H9 (cell line): Measurements from ENCODE around the gene MRPS23. TPM values are rescaled to one million over a fixed set of nuclear protein-coding genes. Genes with fewer than 3 reads are reported as not detected.

Source experiments
- DNase-seq: peaks from one replicate; pipeline ENCODE4 v3.0.0-alpha.2; 2017
- H2AFZ ChIP-seq: one replicate; pipeline ENCODE4 v1.6.1; 2013; ENCODE audit warnings: mild to moderate bottlenecking, low read length, control low read depth, moderate library complexity
- H2AK5ac ChIP-seq: 2 replicates; pipeline ENCODE4 v1.6.1; 2013; ENCODE audit warnings: low read length, control low read depth, mixed read lengths; ENCODE audit not compliant: insufficient read length
- H2BK120ac ChIP-seq: one replicate; pipeline ENCODE4 v1.6.1; 2013; ENCODE audit warnings: low read depth, mild to moderate bottlenecking, low read length, control low read depth, inconsistent platforms; ENCODE audit not compliant: poor library complexity, severe bottlenecking
- H2BK12ac ChIP-seq: 2 replicates; pipeline ENCODE4 v1.6.1; 2013; ENCODE audit warnings: low read length, control low read depth, mixed read lengths, low read depth; ENCODE audit not compliant: insufficient read length
- H2BK15ac ChIP-seq: 2 replicates; pipeline ENCODE4 v1.6.1; 2013; ENCODE audit warnings: low read depth, low read length, control low read depth
- H2BK20ac ChIP-seq: one replicate; pipeline ENCODE4 v1.6.1; 2013; ENCODE audit warnings: low read depth, mild to moderate bottlenecking, low read length, control low read depth, inconsistent platforms; ENCODE audit not compliant: poor library complexity, severe bottlenecking
- H2BK5ac ChIP-seq: 2 replicates; pipeline ENCODE4 v1.6.1; 2013; ENCODE audit warnings: low read length, control low read depth, mixed read lengths; ENCODE audit not compliant: insufficient read length
- H3K14ac ChIP-seq: 2 replicates; pipeline ENCODE4 v1.6.1; 2013; ENCODE audit warnings: low read length, control low read depth; ENCODE audit not compliant: insufficient read depth
- H3K18ac ChIP-seq: 2 replicates; pipeline ENCODE4 v1.6.1; 2013; ENCODE audit warnings: low read depth, mild to moderate bottlenecking, mixed read lengths, low read length, control low read depth; ENCODE audit not compliant: insufficient read length
- H3K23ac ChIP-seq: 2 replicates; pipeline ENCODE4 v1.6.1; 2013; ENCODE audit warnings: low read length, control low read depth, mixed read lengths, low read depth; ENCODE audit not compliant: insufficient read length
- H3K23me2 ChIP-seq: 2 replicates; pipeline ENCODE4 v1.6.1; 2013; ENCODE audit warnings: low read depth, mild to moderate bottlenecking, mixed read lengths, low read length, control low read depth; ENCODE audit not compliant: insufficient read length, poor library complexity, severe bottlenecking
- H3K27ac ChIP-seq: 2 replicates; pipeline ENCODE4 v1.5.1; 2013; ENCODE audit warnings: low read length, control low read depth, mixed read lengths, low read depth; ENCODE audit not compliant: insufficient read length
- H3K27me3 ChIP-seq: 2 replicates; pipeline ENCODE4 v1.6.1; 2013; ENCODE audit warnings: low read length, control low read depth, inconsistent platforms; ENCODE audit not compliant: insufficient read depth
- H3K4ac ChIP-seq: 2 replicates; pipeline ENCODE4 v1.6.1; 2013; ENCODE audit warnings: low read depth, mild to moderate bottlenecking, control low read depth, inconsistent platforms, low read length, moderate library complexity
- H3K4me1 ChIP-seq: 2 replicates; pipeline ENCODE4 v1.6.1; 2013; ENCODE audit warnings: low read length, control low read depth, inconsistent platforms; ENCODE audit not compliant: insufficient read depth
- H3K4me2 ChIP-seq: 2 replicates; pipeline ENCODE4 v1.6.1; 2013; ENCODE audit warnings: low read length, control low read depth, mixed read lengths; ENCODE audit not compliant: insufficient read length, insufficient read depth
- H3K56ac ChIP-seq: 2 replicates; pipeline ENCODE4 v1.6.1; 2013; ENCODE audit warnings: low read depth, mild to moderate bottlenecking, mixed read lengths, low read length, control low read depth; ENCODE audit not compliant: insufficient read length
- H3K79me1 ChIP-seq: 2 replicates; pipeline ENCODE4 v1.6.1; 2013; ENCODE audit warnings: low read depth, mild to moderate bottlenecking, moderate library complexity, low read length, control low read depth, inconsistent platforms; ENCODE audit not compliant: insufficient read depth, poor library complexity, severe bottlenecking
- H3K79me2 ChIP-seq: 2 replicates; pipeline ENCODE4 v1.6.1; 2013; ENCODE audit warnings: low read length, control low read depth, inconsistent platforms; ENCODE audit not compliant: insufficient read depth
- H3K9ac ChIP-seq: 2 replicates; pipeline ENCODE4 v1.6.1; 2013; ENCODE audit warnings: low read length, control low read depth, mixed read lengths; ENCODE audit not compliant: insufficient read length; ENCODE audit errors: extremely low read depth
- H3K9me3 ChIP-seq: one replicate; pipeline ENCODE4 v1.6.1; 2013; ENCODE audit warnings: low read depth, low read length, inconsistent platforms; ENCODE audit not compliant: control insufficient read depth
- H3T11ph ChIP-seq: one replicate; pipeline ENCODE4 v1.6.1; 2013; ENCODE audit warnings: mild to moderate bottlenecking, low read length, control low read depth, inconsistent platforms
- H4K20me1 ChIP-seq: one replicate; pipeline ENCODE4 v1.6.1; 2013; ENCODE audit not compliant: control insufficient read depth, insufficient read length, insufficient read depth
- H4K5ac ChIP-seq: 2 replicates; pipeline ENCODE4 v1.6.1; 2013; ENCODE audit warnings: low read depth, mild to moderate bottlenecking, mixed read lengths, low read length, control low read depth; ENCODE audit not compliant: insufficient read length
- H4K8ac ChIP-seq: replicated peaks from 2 replicates; pipeline ENCODE4 v1.6.1; 2013; ENCODE audit warnings: low read length, control low read depth, mixed read lengths, low read depth; ENCODE audit not compliant: insufficient read length
- H4K91ac ChIP-seq: 2 replicates; pipeline ENCODE4 v1.6.1; 2013; ENCODE audit warnings: low read depth, mild to moderate bottlenecking, moderate library complexity, mixed read lengths, low read length, control low read depth; ENCODE audit not compliant: insufficient read length
- H3K27ac Mint-ChIP-seq, 3 experiments: 2 replicates in 2 of 3; 3 replicates in 1 of 3; pipeline ENCODE4 v1.8.0; 2020 to 2021; ENCODE audit warnings: mixed read lengths in 3 of 3, mild to moderate bottlenecking in 1 of 3, moderate library complexity in 1 of 3
- H3K27me3 Mint-ChIP-seq: 2 replicates; pipeline ENCODE4 v1.8.0; 2021; ENCODE audit warnings: low read depth, mild to moderate bottlenecking, moderate library complexity, mixed read lengths
- H3K36me3 Mint-ChIP-seq, 3 experiments: 2 replicates in 2 of 3; 3 replicates in 1 of 3; pipeline ENCODE4 v1.8.0; 2020 to 2021; ENCODE audit warnings: low read depth in 3 of 3, mixed read lengths in 3 of 3; ENCODE audit not compliant: insufficient read depth in 1 of 3
- H3K4me1 Mint-ChIP-seq, 2 experiments: 2 replicates each; pipeline ENCODE4 v1.8.0; 2020; ENCODE audit warnings: mixed read lengths in 2 of 2
- H3K4me3 Mint-ChIP-seq, 2 experiments: 2 replicates in 1 of 2; 3 replicates in 1 of 2; pipeline ENCODE4 v1.8.0; 2020 to 2021; ENCODE audit warnings: mild to moderate bottlenecking in 2 of 2, mixed read lengths in 2 of 2, moderate library complexity in 1 of 2
- H3K9me3 Mint-ChIP-seq, 2 experiments: 2 replicates in 1 of 2; 3 replicates in 1 of 2; pipeline ENCODE4 v1.8.0; 2020; ENCODE audit warnings: mild to moderate bottlenecking in 2 of 2, mixed read lengths in 2 of 2, moderate library complexity in 1 of 2
- WGBS: extraction: QIAGEN DNeasy Blood & Tissue Kit; methylation state at CpG from one replicate; pipeline ENCODE4 v1.1.7; 2013; ENCODE audit warnings: missing lambda C conversion rate, low lambda C conversion rate, mixed read lengths; ENCODE audit not compliant: insufficient read length; ENCODE audit errors: extremely low coverage; 5-methylcytosine and 5-hydroxymethylcytosine counted together
- long read RNA-seq: library from polyadenylated mRNA; unstranded; transcript quantifications from one replicate; pipeline ENCODE4 v2.0.0, GENCODE V29; 2020
- total RNA-seq: library from RNA; stranded (reverse); gene quantifications from 2 replicates; pipeline ENCODE4 v1.2.1, GENCODE V29; 2021
- TF ChIP-seq, protein P1 (sequence below): fragments of 200-600 bp; sonication (generic); conservative IDR thresholded peaks from 3 replicates; pipeline ENCODE4 v1.8.0; 2021; ENCODE audit warnings: antibody characterized with exemption, mild to moderate bottlenecking

The MRPS23 gene
- total RNA-seq, result 62.0 and 65.9 TPM in 2 replicates
- long read RNA-seq, full-length matches to known transcripts, result 103 of 113 reads
- long read RNA-seq, partial matches to known transcripts, result 0 of 113 reads
- long read RNA-seq, other reads (novel, unspliced or antisense), result 10 of 113 reads

- peak; percentile 100 for DNase-seq
- peak within 1 kb of the TSS; percentile 66; the same call in 1 of the 2 replicates for H3K14ac ChIP-seq
- H3K79me2 ChIP-seq, result no peaks in the 10 kb centered on the region; the same call in 1 of the 2 replicates
- H3K27ac Mint-ChIP-seq, result peak within 1 kb of the TSS; percentile 97 to 99 (median 99)
- no peak within 1 kb of the TSS for H2AK5ac ChIP-seq
- H4K5ac ChIP-seq, result peak within 1 kb of the TSS; percentile 33
- H4K8ac ChIP-seq, result no peak within 1 kb of the TSS
- peak within 1 kb of the TSS; percentile 52 for H3K18ac ChIP-seq
- no peak within 1 kb of the TSS for H2AFZ ChIP-seq
- no peaks in the 10 kb centered on the region for H3K9me3 ChIP-seq
- H3K56ac ChIP-seq, result no peak within 1 kb of the TSS
- H2BK20ac ChIP-seq, result no peak within 1 kb of the TSS
- H3K23me2 ChIP-seq, result peaks cover 6% of the 10 kb centered on the region
- peak within 1 kb of the TSS; percentile 82 for H3K4me2 ChIP-seq
- no peak within 1 kb of the TSS for H3K4ac ChIP-seq
- no peaks in the 10 kb centered on the region for H4K20me1 ChIP-seq
- no peak within 1 kb of the TSS for H3T11ph ChIP-seq
- H2BK5ac ChIP-seq, result no peak within 1 kb of the TSS
- peaks cover 16 to 33% (median 28%) of the 10 kb centered on the region in 3 experiments for H3K36me3 Mint-ChIP-seq
- H4K91ac ChIP-seq, result no peak within 1 kb of the TSS
- H3K27me3 ChIP-seq, result no peaks in the 10 kb centered on the region
- peak within 1 kb of the TSS; percentile 84 for H3K9ac ChIP-seq
- no peak within 1 kb of the TSS for H2BK120ac ChIP-seq
- H2BK12ac ChIP-seq, result no peak within 1 kb of the TSS
- H3K4me1 ChIP-seq, result no peaks in the 10 kb centered on the region
- peaks cover 24 to 30% of the 10 kb centered on the region in 2 experiments for H3K4me1 Mint-ChIP-seq
- H3K9me3 Mint-ChIP-seq, result no peaks in the 10 kb centered on the region; a peak in 1 of 5 replicates
- no peaks in the 10 kb centered on the region for H3K79me1 ChIP-seq
- H3K27ac ChIP-seq, result no peak within 1 kb of the TSS
- H3K27me3 Mint-ChIP-seq, result no peaks in the 10 kb centered on the region; the same call in 1 of the 2 replicates
- TF ChIP-seq, protein P1, sequence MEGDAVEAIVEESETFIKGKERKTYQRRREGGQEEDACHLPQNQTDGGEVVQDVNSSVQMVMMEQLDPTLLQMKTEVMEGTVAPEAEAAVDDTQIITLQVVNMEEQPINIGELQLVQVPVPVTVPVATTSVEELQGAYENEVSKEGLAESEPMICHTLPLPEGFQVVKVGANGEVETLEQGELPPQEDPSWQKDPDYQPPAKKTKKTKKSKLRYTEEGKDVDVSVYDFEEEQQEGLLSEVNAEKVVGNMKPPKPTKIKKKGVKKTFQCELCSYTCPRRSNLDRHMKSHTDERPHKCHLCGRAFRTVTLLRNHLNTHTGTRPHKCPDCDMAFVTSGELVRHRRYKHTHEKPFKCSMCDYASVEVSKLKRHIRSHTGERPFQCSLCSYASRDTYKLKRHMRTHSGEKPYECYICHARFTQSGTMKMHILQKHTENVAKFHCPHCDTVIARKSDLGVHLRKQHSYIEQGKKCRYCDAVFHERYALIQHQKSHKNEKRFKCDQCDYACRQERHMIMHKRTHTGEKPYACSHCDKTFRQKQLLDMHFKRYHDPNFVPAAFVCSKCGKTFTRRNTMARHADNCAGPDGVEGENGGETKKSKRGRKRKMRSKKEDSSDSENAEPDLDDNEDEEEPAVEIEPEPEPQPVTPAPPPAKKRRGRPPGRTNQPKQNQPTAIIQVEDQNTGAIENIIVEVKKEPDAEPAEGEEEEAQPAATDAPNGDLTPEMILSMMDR, result no peak
- H3K23ac ChIP-seq, result no peak within 1 kb of the TSS
- no peak within 1 kb of the TSS for H2BK15ac ChIP-seq
- peak within 1 kb of the TSS; percentile 99 for H3K4me3 Mint-ChIP-seq
- no CpG with 5 or more reads among the region's 57 CpGs for WGBS
Observed at GRCh38 chr17:57849874-57850754, at the start of gene MRPS23. TSS of gene MRPS23 (minus strand) at chr17:57850044. CDS start at chr17:57850010, 34 bp downstream.
